HG03064 (cell line): ENCODE measurements around the gene INTS4.
"Not testable (repeated sequence)": the region's sequence is repeated elsewhere in the genome, so short reads cannot be mapped to it uniquely, and the experiment has no call there.

Experiments used
- ATAC-seq: cut with Tn5 transposase; IDR thresholded peaks from one replicate; pipeline ENCODE4 v1.9.1; 2021; ENCODE audit warnings: low read depth; ENCODE audit not compliant: unreplicated experiment

INTS4 gene

DNA sequence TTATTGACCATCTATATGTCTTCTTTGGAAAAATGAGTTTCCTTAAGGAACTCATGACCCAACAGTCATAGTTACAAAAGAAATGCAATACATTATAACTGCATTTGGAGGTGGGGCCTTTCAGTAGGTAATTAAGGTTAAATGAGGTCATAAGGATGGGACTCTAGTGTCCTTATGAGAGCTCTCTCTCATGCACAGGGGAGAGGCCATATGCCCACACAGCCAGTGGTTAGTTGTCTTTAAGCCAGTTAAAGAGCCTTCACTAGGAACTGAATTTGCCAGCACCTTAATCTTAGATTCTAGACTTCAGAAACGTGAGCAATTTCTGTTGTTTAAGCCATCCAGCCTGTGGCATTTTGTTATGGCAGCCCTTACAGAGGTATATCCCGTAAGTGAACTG is 27.3 kb downstream of the INTS4 start:
- ATAC-seq = no peak

DNA sequence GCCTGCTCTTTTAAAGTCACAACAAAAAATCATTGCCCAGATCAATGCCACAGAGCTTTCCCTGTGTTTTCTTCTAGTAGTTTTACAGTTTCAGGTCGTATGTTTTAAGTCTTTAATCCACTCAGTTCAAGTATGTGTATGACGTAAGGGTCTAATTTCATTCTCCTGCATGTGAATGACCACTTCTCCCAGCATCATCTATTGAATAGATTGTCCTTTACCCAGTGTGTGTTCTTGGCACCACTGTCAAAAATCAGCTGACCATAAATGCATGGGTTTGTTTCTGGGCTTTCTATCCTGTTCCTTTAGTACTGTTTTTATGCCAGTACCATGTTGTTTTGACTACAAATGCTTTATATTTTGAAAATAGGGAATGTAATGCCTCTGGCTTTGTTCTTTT is 28.1 kb downstream of the INTS4 start:
- no peak for ATAC-seq

DNA sequence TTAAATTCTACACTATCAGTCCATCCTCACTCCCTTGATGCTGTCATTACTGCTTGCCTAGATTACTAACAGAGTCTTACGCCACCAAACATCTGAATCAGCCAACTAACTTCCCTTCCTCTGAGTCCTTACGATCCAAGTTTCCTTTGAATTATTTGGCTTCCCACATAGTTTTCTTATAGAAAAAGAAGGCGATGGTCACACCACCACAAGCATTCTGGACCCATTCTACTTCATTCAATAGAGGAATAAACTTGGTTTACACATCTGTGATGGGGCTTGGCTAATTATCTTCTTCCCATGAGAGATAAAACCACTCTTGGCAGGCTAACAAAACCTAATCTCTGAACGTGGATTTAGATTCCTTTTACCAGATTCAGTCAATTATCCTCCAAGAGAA is 35.0 kb downstream of the INTS4 start:
- ATAC-seq = no peak

DNA sequence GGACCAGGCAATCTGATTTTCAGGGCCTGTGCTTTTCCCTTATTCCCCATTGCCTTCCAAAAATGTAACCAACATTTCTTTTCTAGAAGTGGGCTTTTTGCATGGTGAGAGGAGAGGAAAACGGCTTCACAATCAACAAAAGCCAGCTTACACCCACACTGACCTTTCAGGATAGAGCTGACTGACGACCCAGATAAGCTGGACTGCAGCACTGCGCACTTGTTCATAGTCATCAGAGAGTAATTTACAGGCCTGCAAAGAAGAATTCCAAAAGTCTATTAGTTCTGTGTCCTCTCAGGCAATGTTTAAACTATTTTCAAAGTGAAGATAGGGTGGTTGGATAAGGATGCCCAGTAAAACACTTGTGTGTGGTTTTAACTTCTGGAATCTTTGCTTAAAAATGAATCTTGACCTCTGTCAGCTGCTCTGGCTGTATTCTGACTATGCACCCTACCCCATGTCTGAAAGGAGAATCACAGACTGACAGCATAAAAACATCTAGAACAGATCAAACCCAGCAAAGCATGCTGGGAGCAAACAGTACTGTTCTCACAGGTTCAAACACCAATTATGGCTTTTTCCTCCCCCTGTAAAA is 35.8 kb downstream of the INTS4 start:
- not testable (repeated sequence) for ATAC-seq

DNA sequence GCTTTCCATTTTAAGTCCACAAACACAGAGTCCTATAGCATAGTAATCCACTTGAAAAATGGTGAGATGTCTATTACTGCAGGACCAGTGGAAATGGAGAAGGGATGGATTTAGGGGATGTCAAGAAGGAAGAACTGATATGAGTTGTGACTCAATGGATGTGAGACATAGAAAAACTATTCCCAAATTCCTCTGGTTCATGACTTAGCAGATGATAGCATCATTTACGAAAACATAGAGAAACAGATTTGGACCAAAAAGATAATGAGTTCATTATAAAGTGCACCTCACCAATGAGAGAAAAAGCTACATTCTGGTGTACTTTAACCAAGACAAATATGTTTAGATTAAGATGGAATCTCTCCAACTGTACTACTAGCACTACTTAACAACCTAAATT is 51.2 kb downstream of the INTS4 start:
- ATAC-seq = not testable (repeated sequence)

DNA sequence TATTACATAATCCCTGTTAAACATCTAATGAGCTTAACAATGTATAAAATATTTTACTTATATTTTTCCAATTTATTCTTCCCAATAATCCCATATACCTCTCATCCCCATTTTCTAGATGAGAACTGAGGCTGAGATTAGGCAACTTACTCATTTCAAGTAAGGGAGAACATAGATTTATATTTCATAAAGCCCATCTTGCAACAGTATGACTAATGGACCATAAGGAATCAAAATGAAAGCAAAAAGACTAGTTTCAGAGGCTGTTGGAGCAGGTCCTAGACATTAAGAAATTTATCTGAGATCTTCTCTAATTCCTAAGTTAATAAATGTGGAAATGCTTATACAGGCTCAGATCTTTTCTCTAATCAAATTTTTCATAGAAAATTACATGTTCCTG is 52.0 kb downstream of the INTS4 start:
- not testable (repeated sequence) for ATAC-seq

DNA sequence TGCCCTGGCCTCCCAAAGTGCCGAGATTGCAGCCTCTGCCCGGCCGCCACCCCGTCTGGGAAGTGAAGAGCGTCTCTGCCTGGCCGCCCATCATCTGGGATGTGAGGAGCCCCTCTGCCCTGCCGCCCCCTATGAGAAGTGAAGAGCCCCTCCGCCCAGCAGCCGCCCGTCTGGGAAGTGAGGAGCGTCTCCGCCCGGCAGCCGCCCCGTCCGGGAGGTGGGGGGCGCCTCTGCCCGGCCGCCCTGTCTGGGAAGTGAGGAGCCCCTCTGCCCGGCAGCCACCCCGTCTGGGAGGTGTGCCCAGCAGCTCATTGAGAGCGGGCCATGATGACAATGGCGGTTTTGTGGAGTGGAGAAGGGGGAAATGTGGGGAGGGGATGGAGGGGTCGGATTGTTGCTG is 60.9 kb downstream of the INTS4 start:
- ATAC-seq = not testable (repeated sequence)

DNA sequence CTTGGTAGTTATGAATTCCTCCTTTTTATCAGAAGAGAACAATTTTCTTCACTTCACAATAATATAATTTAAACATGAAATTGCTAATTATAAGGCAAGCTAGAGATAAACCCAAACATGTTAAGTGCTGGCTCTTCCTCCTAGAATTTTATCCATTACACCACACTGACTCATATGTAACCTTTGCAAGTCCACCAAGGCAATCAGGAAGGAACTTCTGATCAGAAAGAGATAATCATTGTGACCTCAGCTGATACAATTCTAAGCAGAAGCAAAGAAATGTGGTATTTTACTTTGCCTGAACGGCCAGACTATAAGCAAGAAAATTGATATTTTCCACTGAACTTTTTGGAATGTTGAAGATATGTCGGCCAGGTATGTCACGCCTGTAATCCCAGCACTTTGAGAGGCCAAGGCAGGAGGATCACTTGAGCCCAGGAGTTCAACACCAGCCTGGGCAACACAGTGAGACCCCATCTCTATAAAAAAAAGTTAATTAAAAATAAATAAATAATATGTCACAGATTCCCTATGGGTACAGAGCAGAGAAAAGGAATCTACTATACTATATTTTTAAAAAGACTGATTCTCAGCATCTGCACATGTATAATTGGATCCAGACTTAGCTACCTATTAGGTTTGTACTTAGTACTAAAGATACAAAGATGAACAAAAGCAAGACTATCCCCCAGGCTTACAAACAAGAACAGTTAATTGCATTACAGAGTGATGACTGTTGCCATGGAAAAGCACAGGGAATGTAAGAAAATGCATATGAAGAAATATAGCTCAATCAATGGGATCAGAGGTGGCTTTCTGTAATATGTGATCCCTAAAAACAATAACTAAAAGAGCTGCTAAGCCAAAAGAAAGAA is 63.9 kb downstream of the INTS4 start:
- not testable (repeated sequence) for ATAC-seq

DNA sequence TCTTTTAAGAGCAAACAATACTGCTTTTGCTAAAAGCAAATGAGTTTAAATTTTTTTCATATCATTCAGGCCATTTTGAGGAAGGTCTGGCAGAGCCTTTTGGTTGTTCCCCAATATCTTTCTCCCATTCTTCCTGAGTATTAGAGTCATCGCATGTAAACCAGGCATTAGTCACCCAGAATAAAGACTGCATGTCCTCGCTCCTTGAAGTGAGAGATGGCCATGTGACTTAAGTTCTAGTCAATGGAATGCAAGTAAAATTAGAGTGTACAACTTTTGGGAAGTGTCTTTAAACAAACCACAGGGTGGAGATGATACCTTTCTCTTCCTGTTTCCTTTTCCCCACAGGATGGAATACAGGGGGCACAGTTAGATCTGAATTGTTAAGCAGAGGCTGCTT is 76.8 kb downstream of the INTS4 start:
- ATAC-seq = not testable (repeated sequence)

DNA sequence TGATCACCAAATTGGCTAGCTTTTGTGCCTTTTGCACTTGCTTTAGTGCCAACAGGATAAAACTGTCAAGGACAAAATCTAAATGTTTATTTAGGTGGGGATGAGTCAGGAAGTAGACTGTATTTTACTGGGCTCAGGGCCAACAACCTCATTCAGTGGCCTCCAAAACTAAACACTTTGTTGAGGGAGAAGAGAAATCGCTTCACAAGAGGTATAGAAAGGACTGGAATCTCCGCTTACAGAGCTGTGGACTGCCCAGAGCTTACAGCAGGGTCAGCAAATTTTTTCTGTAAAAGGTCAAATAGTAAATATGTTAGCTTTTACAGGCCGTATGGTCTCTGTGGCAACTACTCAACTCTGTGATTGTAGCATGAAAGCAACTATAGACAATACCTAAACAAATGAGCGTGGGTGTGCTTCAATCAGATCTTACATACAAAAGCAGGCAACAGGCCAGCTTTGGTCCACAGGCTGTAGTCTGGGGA is 80.1 kb downstream of the INTS4 start:
- not testable (repeated sequence) for ATAC-seq

DNA sequence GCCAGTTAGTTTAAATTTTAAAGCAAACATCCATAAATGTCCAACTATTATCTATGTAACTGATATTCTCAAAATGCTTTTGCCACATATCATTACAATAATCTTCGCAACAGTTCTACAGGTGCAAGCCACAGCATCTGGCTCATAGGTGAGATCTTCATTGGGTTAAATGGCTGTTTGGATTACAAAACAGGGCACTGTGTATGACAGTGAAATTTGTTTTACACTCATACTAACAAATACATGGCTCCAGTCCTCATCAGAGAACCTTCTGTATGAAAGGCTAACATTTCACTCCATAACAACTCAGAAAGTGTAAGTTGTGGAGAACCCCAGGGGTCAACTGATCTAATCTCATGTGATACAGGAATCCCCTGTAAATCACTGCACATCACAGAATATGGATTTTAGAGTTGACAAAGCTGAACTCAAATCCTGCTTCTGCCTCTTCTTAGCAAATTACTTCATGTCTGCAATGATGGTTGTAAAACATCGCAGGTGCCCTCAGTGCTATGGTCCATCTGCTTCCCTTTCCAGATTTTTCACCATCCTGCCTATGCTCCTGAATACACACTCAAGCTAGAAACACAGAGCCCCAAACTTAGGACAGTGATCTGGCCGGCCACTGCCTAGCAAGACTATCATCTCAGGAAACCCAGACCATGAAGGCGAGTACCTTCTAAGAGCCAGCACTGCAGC is 80.7 kb downstream of the INTS4 start:
- ATAC-seq = not testable (repeated sequence)

DNA sequence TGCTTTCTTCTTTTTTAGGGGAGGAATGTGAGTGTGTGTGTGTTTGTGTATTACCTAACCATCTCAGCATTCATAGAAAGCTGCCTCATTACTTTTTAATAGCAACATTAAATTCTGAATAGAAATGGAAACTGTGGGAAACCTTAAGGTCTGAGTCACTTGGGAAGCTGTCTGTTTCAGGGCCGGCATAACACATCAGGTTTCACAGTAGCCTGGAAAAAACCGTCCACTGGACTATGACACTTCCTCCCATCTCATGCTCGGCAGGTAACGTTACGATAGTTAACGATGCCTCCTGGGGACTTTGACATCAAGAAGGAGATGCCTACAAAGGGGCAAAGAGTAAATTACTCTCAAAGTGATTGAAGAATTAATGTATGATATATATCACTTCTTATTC is 83.6 kb downstream of the INTS4 start:
- not testable (repeated sequence) for ATAC-seq

DNA sequence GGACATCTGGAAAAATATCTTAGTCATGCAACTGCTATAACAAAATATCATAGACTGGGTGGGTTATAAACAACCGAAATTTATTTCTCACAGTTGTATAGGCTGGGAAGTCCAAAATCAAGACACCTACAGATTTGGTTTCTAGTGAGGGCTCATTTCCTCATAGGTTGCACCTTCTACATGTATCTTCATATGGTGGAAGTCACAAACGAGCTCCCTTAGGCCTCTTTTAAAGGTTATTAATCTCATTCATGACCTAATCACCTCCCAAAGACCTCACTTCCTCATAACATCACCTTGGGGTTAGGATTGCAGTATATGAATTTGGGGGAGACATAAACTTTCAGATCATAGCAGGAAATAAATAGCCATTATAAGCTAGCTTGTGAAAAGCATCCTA is 85.2 kb downstream of the INTS4 start:
- no peak for ATAC-seq

DNA sequence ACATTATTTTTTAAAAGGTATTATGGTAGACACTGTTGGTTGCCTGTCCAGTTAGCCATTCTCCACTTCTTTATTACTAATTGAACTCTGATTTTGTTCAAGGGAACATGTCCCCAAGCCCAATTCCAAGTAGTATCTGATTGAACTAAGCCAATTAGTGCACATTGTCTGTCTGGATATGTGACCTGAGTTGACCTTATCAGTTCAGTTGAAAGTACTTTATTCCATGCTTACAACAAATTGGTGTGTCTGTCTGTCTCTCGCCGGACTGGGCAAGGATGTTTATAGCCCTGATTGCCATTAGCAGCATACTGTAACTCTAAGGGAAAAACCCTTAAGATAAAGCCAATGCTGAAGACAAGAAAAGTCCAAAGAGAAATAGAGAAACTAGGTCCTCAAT is 85.6 kb downstream of the INTS4 start:
- ATAC-seq = no peak

DNA sequence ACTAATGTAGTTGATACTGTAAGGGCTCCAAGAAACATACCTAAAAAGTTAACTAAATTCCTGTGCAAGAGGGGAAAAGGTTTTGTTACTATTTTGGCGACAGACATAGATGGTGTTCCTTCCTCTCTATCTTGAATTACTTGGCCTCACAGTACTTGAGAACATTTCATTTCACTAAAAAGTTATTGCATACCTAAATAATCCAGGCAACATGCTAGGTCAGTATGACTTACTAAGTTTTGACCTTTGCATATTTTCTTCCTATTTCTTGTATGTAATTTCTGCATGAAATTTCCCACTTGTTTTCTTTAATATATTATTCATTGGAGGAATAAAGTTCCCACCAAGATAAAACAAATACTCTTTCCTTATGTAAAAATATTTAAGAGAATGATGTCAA is 99.5 kb downstream of the INTS4 start:
- not testable (repeated sequence) for ATAC-seq

DNA sequence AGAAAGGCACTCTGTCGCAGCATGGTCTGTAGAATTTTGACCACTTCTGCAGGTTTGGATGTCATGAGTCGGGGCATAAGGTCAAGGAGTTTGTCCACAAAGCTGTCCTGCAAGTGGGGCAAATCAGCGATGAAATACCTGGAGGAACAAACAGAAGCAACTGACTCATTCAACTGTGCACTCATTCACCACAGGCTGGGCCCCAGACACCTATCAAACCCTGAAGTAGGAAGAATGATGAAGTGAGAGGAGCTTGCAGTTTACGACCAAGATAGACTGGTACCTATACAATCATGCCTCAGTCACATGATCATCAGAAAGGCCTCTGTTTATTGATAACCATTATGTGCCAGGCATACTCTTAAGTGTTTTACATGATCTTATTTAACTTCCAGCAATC is 102.8 kb downstream of the INTS4 start:
- not testable (repeated sequence) for ATAC-seq

DNA sequence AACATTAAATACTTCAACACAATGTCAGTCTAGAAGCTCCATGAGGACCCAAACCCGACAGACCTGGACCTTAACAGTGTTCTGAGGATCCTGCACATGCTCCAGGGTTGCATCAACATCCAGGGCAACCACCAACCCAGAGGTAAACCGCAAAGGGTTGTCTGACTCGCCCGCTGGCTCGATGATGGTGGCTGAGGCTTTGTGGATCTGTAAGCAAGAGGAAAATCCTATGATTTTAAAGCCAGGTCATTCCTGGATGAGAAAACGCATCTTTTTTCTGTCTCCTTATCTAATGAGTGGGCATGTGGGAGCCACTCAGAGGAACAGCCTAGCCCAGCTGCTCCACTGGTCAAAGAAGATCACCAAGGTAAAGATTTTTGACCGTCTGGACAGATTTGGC is 103.2 kb downstream of the INTS4 start:
- not testable (repeated sequence) for ATAC-seq

DNA sequence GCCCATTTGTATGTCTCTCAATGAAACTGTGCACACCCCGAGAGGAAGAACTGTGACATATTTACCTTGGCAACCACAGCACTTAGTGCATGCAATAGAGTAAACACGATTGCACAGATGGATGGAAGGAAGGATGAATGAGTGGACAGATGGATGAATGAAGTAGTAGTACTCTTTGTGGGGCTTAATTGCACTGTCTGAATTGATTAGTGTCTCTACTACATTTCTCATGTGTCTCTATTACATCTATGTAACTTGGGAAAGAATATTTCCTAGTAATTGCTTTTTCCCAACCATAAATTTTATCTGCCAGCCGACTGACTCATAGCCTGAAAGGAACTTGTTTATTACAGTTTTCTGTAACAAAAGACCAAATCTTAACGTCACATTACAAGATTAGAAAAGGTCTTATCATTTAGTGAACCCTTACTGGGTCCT is 103.8 kb downstream of the INTS4 start:
- ATAC-seq = not testable (repeated sequence)

DNA sequence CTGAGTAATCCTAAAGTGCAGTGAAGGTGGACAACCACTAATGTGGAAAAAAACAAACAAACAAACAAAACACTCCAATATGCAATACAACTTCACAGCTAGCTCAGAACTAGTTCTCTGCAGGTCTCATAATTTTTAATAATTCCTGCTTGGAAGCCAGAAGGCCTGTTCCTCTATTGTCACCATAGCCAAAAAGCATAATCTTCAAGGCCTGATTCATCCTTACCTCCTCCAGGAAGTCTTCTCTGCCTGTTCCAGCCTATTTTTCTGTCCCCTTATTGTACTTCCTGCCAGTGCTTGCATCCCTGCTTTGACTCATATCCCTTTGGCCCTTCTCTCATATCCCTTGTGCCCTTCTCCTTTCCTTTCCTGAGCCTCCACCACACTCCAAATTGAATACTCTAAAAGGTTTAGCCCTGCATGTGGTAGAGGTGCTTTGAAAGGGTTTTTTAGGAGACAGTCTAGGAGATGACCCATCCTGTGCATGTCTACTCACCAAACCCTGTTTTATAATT is 104.3 kb downstream of the INTS4 start:
- ATAC-seq = not testable (repeated sequence)

DNA sequence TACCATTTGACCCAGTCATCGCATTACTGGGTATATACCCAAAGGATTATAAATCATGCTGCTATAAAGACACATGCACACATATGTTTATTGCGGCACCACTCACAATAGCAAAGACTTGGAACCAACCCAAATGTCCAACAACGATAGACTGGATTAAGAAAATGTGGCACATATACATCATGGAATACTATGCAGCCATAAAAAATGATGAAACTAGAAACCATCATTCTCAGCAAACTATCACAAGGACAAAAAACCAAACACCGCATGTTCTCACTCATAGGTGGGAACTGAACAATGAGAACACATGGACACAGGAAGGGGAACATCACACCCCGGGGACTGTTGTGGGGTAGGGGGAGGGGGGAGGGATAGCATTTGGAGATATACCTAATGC is 105.4 kb downstream of the INTS4 start:
- ATAC-seq = not testable (repeated sequence)

DNA sequence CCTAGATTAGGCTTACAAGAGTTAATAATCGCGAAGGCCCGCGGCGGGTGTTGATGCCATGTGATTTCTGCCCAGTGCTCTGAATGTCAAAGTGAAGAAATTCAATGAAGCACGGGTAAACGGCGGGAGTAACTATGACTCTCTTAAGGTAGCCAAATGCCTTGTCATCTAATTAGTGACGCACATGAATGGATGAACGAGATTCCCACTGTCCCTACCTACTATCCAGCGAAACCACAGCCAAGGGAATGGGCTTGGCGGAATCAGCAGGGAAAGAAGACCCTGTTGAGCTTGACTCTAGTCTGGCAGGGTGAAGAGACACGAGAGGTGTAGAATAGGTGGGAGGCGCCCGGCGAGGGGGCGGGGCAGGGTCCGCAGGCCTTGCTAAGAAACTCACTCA is 108.1 kb downstream of the INTS4 start:
- ATAC-seq = no peak
